SK-N-SH treated with all-trans-retinoic acid at 6 μM for 48 hours (cell line): Measurements from ENCODE around the gene ABL2.

ENCODE experiments used
- PPARA ChIP-seq: fragments of 250-450 bp; sonication (Bioruptor Pico); IDR thresholded peaks from 2 replicates; pipeline ENCODE4 v1.5.0; 2020; ENCODE audit warnings: mild to moderate bottlenecking, borderline replicate concordance
- TCF4 ChIP-seq: fragments of 250-450 bp; sonication (Bioruptor Pico); IDR thresholded peaks from 2 replicates; pipeline ENCODE4 v1.8.0; 2021; ENCODE audit warnings: mild to moderate bottlenecking, moderate library complexity, borderline replicate concordance
- ZFP3 ChIP-seq: fragments of 250-450 bp; sonication (Bioruptor Pico); IDR thresholded peaks from 2 replicates; pipeline ENCODE4 v1.5.0; 2020; ENCODE audit warnings: mild to moderate bottlenecking, moderate library complexity
- ZNF8 ChIP-seq: fragments of 450-650 bp; formaldehyde crosslinking; IDR thresholded peaks from 2 replicates; pipeline ENCODE4 v1.5.0; 2020; ENCODE audit warnings: mild to moderate bottlenecking, moderate library complexity
- TF ChIP-seq, protein P1 (sequence below): fragments of 250-450 bp; sonication (Bioruptor Pico); IDR thresholded peaks from 2 replicates; pipeline ENCODE4 v1.8.0; 2020; ENCODE audit warnings: mild to moderate bottlenecking, moderate library complexity, borderline replicate concordance
- TF ChIP-seq, protein P2 (sequence below): fragments of 250-450 bp; sonication (Bioruptor Pico); IDR thresholded peaks from 2 replicates; pipeline ENCODE4 v1.5.1; 2020; ENCODE audit warnings: low read depth, mild to moderate bottlenecking, moderate library complexity

DNA sequence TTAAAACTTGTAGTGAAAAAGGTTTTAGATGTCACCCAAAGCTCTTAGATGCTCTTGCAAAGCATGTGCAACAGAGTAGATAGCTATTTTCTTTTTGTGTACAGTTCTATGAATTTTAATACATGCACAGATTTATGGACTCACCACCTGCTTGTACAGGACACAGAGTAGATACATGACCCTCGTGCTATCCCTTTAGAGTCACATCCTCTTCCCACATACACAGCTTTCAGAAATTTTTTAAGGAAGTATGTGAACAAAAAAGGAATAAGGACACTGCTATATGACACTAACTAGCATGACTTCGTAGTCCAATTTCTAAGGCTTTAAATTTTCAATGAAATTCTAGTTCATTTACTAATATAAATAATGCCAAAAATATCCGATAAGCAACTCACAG, 60.9 kb downstream of the ABL2 start:
- no peak for TF ChIP-seq ZFP3
- TF ChIP-seq TCF4 = no peak
- no peak for TF ChIP-seq ZNF8 (CRISPR knock-in tag)
- TF ChIP-seq, protein P1, sequence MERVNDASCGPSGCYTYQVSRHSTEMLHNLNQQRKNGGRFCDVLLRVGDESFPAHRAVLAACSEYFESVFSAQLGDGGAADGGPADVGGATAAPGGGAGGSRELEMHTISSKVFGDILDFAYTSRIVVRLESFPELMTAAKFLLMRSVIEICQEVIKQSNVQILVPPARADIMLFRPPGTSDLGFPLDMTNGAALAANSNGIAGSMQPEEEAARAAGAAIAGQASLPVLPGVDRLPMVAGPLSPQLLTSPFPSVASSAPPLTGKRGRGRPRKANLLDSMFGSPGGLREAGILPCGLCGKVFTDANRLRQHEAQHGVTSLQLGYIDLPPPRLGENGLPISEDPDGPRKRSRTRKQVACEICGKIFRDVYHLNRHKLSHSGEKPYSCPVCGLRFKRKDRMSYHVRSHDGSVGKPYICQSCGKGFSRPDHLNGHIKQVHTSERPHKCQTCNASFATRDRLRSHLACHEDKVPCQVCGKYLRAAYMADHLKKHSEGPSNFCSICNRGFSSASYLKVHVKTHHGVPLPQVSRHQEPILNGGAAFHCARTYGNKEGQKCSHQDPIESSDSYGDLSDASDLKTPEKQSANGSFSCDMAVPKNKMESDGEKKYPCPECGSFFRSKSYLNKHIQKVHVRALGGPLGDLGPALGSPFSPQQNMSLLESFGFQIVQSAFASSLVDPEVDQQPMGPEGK (CRISPR knock-in tag) = no peak
- TF ChIP-seq PPARA = no peak
- TF ChIP-seq, protein P2, sequence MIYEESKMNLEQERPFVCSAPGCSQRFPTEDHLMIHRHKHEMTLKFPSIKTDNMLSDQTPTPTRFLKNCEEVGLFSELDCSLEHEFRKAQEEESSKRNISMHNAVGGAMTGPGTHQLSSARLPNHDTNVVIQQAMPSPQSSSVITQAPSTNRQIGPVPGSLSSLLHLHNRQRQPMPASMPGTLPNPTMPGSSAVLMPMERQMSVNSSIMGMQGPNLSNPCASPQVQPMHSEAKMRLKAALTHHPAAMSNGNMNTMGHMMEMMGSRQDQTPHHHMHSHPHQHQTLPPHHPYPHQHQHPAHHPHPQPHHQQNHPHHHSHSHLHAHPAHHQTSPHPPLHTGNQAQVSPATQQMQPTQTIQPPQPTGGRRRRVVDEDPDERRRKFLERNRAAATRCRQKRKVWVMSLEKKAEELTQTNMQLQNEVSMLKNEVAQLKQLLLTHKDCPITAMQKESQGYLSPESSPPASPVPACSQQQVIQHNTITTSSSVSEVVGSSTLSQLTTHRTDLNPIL (CRISPR knock-in tag) = no peak
